Hypothalamus (tissue), 51 donors: Measurements from ENCODE around the gene PPIF.

Source experiments
- DNase-seq, 51 donors: peaks; one replicate each; lab custom pipeline; 2025; lab: John Stamatoyannopoulos, UW

The PPIF gene

DNA sequence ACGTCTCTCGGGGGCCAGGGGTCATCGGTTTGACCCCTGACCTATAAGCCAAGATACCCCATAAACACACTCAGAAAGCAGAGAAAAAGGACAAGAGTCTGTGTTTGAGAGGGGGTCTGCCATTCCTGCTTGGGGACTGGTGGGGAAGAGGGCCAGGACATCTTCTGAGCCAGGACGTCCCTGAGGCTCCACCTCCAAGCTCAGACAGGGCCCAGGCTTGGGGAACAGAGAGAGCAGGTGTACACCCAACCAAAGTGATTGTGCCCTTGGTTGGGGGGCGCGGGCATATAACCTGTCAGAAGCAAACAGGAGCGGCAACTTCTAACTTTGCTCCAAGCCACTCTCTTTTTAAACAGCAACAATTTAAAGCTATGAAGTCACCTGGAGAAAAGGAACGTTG is 33.9 kb upstream of the PPIF start:
- no peak for DNase-seq

DNA sequence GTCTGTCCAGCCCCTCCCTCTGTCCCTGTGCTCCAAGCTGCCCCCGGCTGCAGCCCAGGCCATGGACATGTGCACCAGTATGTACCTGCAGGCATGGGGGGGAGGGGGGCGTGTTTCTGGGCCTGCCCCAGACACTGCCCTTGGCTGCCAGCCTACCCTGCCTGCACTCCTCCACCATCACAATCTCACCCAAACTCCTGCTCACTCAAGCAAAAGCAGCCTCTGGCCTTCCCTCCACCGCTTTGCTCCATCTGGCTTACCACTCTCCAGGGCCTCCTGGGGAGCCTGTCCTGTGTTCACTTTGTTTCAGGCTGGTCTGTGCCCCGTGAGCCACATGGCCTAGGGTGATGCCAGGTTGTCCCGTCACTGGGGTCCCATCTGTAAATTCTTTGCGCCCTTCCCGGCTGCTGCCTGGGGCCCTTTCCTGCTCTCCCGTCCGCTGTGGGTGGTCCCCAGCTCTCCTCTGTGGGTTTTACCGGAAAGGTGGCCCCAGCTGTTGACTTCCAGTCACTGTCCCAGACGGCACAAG is 33.3 kb upstream of the PPIF start:
- DNase-seq, result no peak

DNA sequence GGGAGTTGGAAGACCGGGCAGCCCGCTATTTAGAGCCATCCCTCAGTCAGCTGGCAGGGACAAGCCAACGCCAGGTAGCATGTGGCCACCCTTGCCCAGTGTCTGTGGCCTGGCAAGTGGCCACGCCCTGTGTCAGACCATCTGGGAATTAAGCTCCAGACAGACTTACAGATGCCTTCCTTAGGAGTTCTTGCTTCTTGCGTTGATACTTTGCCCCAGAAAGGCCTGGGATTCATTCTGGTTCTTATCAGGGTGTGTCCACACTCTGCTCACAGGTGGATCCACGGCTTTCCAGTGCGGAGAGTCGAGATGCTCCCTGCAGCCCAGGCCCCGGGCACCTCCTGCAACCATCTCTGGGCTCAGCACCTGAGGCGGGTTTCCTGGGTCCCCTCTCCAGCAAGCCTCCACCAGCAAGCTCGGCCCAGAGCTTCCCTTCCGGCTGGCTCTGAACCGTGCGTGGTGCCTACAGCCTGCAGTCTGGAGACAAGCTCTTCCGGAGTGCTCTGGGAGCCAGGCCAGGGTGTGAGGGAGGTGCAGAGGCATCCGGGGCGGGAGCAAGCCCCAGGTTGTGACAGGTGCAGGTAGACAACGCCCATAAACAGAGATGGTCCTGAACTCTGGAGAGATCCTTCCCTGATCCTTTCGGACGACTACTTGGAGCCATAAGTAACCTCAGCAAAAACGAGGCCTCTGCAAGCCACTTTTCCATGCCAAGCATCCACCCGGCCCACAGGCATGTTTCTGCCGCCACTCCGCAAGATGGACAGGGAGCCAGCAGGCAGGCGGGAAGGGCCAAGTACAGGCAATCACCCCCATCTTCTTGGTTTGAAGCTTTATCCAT is 32.3 kb upstream of the PPIF start:
- no peak for DNase-seq

DNA sequence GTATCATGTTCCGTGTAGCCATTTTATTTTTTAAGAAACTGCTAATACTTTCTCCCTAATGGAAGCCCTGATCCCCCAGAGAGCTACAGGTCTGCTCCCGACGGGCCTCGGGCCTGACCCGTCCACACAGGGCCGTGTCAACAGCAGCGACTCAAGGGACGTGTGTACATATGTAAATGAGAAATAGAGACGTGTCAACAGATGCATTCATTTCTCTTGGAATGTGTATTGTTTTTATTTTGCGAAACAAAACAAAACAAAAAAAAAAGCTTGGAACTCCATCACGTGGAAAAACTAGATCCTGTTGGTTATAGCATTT is 31.7 kb upstream of the PPIF start:
- DNase-seq, result no peak

DNA sequence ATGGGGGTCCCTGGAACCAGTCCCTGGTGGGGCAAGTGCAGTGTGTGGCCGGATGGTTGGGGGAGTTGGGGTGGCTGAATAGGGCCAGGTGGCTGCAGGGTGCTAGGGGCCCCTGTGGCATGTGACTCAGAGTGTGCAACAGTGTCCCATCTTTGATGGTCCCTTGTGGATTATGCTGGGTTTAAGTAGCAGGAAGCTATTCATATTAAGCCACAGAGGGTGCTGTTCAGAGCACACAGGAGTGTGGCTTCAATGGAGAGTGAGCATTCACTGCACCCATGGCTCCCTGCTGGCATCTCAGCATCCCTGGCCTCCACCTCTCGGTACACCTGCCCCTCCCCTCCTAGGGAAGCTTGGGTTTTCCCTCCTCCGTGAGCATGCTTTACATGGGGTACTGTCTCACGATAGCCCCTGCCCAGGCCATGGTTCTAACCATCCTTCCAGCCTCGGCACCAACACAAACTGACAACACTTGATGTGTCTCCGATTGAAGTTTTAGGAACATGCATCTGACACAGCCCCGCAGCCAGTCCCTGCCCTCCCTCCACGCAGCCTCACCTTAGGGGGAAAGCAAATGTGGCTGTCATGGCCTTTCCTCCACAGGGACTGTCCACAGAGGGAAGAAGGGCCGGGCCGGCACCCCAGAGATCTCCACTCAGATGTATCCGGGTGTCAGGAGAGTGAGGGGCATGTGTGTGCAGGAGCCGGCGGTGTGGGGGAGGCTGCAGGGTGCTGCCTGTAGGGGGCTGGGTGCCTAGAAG is 30.4 kb upstream of the PPIF start:
- no peak for DNase-seq

DNA sequence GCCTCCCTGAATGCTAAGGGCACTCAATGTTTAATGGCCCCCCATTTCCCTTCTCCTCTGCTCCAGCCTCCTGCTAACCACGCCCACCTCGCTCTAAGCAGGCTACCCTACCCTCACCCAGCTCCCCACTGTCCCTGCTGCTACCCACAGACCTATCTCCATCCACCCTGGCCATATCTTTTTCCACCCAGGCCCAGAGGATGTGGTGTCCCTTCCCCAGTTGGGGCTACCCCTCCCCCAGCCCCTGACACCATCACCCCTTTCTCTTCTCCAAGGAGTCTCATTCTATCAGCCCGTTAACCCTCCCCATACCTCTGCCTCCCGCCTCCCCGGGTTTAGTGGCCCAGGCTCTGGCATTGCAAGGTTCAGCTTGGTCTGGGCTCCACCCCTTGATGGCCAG is 28.9 kb upstream of the PPIF start:
- no peak for DNase-seq

DNA sequence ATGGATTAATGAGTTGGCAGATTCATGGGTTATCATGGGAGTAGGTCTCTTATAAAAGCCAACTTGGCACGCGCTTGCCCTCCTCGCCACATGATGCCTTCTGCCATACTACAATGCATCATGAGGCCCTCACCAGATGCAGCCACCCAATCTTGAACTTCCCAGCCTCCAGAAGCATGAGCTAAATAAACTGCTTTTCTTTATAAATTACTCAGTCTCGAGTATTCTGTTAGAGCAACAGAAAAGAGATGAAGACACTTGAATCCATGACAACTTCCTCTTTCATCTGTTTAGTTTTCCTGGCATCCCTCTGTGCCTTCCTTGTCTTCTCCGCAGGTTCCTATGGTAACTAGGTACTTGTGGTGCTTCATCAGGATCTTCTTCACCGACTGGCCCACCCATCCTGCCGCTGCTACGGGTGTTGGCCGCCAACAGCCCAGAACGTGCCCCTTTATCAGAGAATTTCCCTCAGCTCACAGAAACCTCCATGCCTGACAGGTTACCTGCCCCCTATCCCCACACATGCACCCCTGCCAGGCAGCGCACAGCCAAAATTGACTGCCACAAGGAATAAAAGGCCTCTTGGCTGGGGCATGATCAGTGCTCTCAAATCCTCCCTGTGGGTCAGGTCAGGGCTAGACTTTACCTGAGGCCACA is 28.0 kb upstream of the PPIF start:
- no peak for DNase-seq

DNA sequence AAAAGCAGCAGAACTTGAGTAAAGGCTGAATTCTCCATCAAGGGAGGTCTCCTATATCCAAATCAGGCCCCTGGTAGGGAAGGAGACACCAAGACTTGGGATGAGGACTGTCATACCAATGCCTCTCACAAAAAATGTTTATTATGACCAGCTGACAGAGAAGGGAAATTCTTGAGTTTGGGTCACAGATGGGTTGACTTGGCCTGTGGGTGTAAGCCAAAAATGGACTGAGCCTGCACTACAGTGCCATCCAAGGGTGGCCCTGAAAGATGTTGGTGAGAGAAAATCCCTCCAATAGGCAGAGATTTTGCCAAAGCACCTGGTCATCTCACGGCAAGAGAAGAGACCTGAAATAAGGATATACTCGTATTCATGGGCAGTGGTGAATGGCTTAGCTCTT is 27.0 kb upstream of the PPIF start:
- no peak for DNase-seq

DNA sequence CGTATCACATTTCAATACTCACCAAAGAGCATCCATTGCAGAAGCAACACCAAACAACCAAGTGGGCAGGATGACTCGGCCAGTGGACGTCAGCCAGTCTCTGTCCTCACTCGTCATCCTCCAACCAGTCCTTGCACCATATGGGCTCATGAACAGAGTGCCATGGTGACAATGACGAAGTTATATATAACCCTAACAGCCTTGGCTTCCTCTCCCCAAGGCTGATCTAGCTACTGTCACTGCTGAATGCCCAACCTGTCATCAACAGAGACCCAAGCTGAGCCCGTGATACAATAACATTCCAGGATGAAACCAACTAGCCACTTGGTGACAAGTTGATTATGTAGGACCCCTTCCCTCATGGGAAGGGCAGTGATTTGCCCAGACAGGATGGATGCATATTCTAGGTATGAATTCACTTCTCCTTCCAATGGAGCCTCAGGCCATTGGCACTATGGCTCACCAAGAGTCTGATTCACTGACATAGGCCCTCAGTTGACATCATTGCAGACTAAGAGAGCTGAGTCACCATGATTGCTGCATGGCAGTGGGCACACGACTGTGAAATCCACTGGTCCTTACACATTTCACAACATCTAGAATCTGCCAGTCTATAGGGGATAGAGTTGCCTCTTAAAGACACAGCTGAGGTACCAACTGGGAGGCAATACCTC is 26.3 kb upstream of the PPIF start:
- DNase-seq, result peak in 1 of 51 donors; percentile 71

DNA sequence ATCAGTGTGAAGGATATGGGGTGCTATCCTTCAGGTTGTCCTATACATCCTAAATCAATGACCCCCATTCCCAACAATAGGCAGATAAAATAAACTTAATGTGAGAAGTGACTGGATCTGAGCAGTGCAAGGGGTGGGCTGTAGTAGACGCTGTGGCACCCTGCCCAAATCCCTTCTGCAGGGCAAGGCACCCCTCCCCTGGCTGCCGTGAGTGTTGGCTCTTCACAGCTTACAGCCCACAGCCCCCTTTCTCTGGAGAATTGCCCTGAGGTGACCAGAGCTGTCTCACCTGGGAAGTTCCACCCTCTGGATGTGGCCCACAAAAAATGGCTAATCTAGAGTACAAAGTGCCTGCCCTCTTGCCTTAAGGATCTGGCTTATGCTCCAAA is 25.8 kb upstream of the PPIF start:
- DNase-seq, result no peak

DNA sequence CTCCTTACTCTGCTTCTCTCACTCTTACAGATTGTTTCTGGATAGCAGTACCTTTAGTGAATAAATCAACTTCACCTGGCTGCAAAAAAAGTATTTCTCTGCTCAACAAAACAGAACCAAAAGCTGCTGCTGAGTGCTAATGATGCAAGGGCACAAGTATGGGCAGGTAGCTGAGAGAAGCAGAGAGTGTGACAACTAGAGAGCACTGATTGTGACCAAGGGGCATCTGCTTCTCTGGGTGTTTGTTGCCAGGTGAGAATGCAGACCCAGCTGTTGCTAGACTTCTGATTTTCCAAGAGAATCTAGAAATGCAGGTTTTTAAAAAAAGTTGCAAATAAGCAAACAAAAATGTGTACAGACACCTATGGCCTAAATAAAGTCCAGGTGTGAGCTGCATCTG is 25.3 kb upstream of the PPIF start:
- no peak for DNase-seq

DNA sequence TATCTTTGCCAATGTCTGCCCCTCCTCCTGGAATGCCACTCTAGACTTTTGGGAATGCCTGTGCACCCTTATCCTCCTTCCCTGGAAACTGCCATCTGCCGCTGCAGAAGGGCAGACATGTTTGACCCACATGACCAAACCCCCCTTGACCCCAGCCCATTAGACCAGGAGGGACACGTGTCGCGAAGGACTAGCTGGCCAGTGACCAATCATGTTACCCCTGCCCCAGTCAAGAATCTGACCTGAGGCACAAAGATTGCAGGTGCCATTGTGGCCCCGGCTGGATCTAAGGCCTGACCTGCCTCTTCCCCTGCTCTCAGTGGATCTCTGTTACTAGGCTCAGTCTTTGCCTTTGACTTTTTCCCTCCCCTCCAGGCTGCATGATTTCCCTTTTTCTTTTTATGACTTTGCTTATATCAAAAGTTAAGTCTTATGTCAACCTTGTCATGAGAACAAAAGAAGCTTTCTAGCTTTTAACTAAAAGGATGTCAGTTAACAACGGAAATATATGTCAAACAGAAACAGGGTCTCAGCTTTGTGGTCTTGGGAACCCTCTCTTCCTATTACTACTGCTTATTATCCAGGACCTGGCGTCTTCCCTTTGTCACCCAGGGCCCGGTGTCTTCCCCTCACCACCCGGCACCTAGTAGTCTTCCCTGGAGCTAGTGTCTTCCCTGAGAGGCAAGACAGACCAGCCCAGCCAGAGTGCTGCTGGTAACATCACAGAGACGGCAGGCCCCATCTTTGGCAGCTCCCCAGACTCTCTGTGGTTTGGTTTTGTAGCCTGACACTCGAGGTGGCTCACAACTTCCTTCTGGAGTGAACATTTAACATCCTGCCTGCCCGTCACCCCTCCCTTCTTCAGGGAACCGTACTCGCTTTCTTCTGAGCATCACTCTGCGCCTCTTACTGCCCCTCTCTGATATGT is 24.4 kb upstream of the PPIF start:
- peak in 14 of 51 donors; percentile 12 to 54 (median 38) for DNase-seq

DNA sequence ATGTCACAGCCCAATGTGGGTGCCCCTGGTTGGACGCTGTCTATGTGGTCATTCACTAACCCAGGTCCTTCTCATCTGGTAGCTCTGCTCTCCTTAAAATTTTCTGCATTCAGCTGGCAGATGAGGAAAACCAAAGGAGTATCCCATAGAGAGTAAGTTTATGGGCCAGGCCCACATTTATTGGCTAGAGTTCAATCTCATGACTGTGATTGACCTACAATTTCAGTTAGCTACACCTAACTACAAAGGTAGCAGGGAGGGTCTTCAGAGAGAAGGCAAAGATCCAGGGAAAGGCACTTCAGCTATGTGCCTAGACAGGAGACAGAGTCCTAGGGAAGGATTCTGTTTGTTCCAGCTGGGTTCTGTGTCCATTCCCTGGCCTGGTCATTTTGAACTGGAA is 23.7 kb upstream of the PPIF start:
- DNase-seq, result no peak

DNA sequence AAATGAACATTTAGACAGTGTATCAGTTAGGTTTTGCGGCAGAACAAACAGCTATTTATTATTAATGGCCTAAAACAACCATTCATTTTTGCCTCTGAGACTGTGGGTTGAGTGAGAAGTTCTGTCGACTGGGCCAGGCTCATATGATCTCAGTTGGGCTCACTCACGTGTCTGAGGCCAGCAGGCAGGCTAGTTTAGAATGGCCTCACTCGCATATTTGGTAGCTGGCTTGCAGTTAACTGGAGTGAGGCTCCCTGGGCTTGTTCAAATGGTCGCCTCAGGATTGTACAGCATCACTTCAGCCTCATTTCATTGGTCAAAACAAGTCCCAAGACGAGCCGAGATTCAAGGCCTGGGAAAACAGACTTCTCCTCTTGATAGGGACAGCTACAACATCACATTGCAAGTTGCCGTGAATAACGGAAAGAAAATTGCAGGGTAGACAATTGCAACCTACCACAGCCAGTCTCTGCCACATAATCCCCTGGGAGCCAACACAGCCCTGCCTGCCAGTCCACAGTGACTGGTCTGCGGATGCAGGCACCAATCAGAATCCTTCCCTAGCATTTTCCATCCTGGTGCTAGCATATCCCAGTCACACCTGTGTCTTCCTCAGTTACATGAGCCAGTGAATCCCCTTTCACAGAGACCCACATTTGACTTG is 23.1 kb upstream of the PPIF start:
- DNase-seq, result no peak

DNA sequence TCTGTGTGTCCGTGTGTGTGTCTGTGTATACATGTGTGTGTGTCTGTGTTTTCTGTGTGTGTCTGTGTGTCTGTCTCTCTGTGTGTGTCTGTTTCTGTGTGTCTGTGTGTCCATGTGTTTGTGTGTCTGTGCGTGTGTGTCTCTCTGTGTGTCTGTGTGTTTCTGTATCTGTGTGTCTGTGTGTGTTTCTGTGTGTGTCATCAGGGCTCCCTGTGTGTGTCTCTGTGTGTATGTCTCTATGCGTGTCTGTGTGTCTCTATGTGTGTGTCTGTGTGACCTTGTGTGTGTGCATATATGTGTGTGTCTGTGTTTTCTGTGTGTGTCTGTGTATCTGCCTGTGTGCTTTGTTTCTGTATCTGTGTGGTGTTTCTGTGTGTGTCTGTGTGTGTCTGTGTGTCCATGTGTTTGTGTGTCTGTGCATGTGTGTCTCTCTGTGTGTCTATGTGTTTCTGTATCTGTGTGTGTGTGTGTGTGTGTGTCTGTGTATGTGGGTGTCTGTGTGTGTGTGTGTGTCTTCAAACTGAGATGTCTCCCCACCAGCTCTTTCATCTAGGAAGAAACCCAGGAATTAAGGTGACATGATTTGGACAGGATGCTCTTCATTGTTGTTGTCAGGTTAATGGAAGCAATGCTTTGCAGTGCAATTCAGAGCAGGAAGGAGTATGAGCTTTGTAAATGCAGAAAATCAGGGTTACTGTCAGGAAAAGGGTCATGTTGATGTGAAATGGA is 20.7 kb upstream of the PPIF start:
- no peak for DNase-seq

DNA sequence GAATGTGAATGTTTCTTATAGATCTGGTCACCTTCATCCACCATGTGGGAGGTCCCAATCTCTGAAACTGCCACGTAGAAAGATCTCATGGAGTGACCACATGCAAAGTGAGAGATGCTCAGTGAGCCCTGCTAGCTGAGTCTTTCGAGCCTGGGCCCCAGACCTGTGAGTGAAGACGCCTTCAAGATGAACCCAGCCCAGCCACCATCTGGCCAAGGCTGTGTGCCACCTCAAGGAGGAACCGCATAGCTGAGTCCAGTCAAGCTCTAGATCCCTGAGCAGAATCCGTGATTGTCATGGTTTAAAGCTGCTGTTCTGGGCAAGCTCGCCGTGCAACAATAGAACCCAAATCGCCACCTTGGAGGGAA is 20.2 kb upstream of the PPIF start:
- no peak for DNase-seq

DNA sequence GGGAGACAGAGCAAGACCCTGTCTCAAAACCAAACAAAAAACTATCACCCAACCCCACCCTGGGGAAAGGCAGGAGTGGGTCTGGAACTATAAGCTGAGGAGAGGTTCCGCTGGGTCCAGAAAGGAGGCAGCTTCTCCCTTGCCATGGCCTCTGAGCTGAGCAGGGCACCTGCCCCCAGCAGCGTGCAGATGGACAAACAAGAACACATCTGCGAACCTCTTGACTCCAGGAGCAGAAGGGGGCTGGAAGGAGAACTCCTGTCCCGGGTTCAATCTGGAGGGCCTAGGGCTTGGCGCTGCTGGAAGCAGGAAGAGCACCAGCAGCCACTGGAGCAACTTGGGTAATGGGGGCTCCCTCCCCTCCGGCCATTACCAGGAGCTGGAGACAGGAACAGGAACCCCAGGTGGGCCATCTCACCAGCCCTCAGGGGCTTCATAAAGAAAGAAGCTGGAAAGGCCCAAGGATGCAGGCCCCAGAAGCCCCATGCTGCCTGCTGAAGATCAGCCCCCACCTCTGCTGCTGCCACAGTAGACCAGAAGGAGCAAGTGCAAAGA is 19.0 kb upstream of the PPIF start:
- DNase-seq, result no peak

DNA sequence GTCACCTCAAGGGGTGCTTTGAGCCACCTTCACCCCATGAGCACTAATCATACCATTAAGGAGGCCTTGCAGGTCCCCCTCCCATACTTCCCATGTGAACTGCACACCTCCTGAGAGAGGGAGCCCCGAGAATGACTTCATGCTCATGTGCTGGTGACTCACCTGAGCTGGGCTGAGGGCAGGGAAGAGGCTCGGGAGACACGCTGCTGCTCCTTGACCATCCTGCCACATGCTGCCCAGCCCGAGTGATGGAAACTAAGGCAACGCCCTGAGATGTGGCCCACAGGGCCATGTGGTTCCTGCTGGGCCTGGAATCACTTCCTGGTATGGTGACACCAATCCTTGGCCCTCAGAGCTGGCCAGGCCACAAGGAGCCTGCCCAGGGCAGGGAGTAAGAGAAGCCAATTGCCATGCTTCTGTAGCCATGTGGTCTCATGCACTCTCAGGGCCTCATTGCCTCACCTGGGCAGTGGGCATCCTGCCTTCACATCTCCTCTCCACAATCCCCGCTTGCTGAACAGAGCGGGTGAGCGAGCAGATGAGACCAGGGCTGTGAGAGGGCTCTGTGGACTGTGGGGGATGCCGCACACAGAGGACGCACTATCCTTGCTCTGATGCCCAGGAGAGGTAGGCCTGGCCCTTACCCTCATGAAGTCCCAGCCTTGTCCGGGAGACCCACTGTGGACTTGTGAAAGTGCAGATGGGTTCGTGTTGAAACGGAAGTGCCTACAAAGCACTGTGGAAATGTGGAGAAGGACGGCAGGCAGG is 18.3 kb upstream of the PPIF start:
- DNase-seq, result no peak
